ENCODE data around the gene ATP6AP1.
A peak's percentile ranks its signal among the peaks of the same experiment; 100 is the strongest.
"Not testable (repeated sequence)": the region's sequence is repeated elsewhere in the genome, so short reads cannot be mapped to it uniquely, and the experiment has no call there.

Gene ATP6AP1

DNA sequence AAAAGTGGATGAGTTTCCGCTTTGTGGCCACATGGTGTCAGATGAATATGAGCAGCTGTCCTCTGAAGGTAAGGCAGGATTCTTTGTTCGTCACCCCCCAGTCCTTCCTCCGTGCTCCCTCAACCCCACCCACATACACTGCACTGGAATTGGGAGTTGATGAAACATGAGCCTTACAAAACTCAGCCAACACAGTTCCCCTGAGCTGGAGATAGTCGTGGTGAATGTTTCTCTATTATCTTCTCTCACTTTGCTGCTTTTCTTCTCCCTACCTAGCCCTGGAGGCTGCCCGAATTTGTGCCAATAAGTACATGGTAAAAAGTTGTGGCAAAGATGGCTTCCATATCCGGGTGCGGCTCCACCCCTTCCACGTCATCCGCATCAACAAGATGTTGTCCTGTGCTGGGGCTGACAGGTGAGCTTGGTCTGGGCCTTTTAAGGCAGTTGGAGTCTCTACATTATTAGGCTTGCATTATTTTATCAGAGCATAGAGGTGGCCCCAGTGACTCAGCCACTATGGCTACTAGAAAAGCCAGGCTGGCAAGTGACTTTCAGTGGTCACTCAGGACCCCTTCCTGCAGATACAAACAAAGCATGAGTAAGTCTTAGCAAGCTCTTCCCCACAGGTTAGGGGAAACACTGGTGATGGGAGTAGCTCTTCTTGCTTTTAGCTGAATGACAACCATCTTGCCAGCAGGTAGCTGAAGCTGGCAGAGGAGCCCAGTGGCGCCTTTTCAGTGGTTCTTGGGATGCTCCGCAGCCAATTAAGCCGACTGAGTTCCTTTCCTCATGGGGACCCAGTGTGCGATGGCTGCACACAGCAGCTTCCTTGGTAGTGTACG lies 28.7 kb upstream of the ATP6AP1 start:
- DNase-seq, result no peak

DNA sequence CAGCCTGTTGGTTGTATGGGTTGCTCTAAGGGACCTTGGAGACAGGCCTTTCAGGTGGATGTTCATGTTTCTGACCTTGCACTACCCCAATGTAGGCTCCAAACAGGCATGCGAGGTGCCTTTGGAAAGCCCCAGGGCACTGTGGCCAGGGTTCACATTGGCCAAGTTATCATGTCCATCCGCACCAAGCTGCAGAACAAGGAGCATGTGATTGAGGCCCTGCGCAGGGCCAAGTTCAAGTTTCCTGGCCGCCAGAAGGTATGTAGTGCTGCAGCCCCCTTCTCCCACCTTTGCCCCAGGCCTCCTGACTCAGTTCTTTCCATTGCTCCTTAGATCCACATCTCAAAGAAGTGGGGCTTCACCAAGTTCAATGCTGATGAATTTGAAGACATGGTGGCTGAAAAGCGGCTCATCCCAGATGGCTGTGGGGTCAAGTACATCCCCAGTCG lies 28.1 kb upstream of the ATP6AP1 start:
- DNase-seq, result not testable (repeated sequence)

DNA sequence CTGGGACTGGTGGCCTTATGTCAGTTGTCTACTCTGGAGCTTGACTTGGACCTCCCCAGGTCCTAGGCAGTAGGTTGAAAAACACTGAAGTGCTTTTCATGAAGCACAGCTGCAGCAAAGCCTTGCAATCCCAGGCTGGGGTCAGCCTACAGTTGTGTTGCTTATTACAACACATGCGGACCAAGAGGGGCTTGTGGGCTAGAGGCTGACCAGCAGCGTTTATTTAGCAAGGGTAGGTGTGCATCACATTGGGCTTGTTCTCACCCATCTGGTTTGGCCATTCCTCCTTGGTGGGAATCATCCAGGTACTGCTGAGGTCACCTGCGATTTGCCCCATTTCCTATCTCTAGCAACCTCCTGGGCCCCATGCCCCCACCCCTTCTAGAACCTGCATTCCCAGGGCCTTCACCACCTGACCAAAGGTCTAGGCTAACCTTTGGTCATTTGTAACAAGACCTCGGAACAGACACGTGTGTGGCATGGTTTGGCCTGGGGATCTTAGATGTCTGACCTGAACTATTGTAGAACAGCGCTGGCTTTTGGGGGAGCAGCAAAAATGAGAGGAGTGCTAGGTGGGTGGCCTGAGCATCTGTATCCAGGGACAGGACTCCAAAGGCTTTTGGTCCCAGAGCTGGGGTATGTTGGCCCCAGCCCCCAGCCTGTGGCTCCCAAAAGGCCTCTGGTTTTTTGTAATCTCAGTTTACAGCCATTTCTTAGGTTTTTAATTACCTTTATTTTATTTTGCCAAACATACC lies 27.3 kb upstream of the ATP6AP1 start:
- DNase-seq, result no peak

DNA sequence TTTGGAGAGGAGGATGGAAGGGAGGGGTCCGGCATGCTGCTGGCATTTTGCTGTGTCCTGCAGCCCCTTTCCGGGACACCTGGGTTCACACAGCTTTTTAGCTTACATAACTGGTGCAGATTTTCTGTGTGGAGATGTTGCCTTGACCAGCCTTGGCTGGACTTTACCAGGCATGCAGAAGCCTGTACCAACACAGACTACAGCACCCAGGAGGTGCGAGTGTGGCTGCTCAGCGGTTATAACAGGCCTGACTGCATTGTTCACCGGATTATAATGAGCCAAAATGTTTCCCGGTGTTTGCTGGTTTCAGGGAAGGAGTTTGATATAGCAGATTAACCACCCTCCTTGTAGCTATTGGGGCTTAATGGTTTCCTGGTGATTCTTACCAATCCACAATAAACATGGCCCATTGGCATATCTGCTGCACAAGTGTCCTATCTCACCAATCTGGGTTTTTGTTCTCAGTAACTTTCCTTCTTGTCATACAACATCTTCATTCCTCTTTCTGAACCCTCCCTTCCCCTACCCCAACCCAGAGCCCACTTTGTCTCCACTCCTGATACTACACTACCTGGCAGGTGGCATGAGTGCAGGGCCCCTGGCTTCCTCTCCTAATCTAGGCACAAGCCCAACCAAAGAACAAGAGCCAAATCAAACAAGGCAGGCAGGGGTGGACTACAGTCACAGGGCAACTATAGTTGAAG lies 26.4 kb upstream of the ATP6AP1 start:
- DNase-seq, result no peak

DNA sequence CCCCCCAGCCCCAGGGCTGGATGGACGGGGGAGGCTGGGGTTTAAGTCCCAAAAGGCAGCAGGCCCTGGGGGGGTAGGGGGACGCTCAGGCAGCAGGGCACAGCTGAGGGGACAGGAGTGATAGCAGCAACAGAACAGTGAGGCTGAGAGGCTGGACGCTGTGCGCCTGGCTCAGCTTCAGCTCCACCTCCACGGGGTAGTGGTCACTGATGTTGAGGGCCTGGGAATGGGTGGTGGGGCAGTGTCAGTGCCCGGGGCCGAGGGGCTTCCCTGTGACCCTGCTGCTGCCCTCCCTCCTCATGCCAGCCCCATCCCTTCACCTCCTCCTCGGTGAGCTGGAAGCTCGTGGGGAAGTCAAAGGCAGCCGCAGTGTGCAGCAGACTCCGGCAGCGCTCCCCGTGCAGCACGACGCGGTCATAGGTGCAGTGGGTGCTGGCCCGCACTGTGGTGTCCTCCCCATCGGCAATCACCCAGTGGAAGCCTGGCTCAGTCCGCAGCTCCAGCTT lies 25.8 kb upstream of the ATP6AP1 start:
- no peak for DNase-seq

DNA sequence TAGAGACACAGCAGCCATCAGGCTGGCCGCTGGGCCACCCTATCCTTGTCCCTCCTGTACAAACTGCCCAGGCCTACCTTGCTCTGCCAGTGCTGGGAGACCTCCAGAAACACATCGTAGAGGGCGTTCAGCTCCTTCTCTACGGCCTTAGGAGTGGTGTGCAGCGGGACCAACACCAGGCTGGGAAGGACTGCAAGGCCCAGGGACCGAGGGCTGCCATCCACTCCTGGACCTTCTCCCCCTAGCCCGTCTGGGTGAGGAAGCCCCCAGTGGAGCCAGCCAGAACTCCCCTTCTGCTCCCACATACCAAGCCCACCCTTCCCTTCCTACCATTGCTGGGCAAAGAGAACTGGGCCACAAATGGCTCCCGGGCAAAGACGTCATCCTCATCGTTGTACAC lies 25.3 kb upstream of the ATP6AP1 start:
- no peak for DNase-seq

DNA sequence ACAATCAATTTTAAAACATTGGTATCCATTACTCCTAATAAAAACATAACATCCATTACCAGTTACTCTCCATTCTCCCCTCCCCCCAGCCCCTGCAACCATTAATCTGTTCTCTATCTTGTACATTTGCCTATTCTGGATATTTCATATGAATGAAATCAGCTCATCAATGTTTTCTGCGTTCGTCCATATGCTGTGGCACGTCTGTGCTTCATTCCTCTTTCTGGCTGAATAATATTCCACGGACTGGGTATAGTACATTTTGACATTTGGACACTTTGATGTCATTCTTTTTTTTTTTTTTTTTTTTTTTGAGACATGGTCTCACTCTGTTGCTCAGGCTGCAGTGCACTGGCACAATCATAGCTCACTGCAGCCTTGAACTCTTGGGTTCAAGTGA lies 24.6 kb upstream of the ATP6AP1 start:
- no peak for DNase-seq

DNA sequence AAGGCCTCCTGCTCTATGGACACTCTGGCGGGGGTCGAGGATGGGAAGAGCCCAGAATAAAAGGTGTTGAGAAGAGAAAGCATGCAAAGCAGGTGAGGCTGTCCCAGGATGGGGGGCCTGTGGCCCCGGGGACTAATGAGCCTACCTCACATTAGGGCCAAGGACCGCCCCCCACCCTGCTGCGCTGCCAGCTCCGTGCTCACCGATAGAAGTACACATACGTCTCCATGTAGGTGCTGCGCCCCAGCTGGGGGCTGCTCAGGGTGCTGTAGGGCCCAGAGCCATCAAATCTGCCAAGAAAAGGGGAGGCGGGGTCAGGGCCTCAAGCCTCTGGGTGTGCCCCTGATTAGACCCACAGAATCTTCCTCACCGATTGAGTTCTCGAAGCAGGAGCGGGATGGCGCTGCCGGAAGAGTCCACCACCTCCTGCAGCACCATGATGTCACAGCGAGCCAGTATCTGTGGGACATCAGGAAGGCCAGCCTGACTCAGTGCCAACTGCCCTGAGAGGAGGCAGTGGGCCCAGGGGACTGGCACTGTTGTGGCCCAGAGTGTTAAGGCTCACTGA lies 23.8 kb upstream of the ATP6AP1 start:
- no peak for DNase-seq

DNA sequence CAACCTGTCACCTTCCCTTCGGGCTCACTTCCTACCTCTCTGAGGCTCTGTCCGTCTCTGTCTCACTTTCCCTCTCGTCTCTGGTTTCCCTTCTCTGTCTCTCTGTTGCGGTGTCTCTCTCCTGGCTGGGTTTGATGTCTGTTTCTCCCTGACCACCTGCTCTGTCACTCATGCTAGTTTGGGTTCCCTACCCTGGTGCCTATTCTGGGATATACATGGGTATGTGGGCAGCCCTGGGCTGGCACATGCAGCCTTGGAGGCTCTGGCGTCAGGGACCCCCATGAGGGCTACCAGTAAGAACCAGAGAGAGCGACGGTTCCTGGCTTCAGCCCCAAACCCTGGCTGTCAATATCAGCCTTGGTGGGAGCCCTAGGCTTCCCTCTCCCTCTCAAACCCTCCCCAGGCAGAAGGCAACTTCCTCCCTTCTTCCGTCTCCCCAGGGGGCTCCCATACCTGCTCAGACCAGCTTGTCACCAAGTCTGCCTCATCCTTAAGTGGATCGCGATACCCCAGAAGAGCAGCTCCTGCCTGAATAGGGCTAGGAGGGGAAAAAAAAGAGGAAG lies 19.7 kb upstream of the ATP6AP1 start:
- DNase-seq, result no peak

DNA sequence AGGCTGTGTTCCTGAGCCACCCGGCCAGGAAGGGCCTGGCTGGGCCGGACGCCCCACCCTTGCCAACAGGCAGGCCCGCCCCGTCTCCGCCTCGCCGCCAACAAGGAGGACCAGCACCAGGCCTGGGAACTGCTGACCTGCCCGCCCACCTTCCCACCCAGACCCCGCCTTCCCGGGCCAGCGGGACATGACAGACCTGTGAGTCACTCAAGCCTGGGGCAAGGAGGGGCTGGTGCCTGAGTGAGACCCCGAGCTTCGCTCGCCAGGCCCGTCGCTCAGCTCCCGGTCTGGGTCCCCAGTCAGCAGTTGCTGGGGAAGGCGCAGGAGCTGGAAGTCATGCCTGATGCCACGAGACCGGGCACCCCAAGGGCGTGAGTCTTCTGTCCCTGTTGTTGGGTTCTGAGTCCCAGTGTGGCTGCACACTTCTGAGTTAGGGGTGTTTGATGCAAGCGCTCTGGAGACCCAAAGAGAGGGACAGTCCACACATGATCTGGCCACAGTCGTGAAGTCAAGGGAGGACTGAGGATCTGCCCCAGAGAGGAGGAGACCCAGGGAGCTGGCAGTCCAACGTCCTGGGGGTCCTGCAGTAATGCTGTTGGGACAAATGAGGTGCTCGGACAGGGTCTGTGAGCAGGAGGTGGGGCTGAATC lies 19.1 kb upstream of the ATP6AP1 start, which contains the start of gene DNASE1L1:
Gene DNASE1L1 (minus strand): TSS at position 33 of the 650 bp plus-strand sequence. CDS start 3,686 bp downstream, outside the sequence.
- DNase-seq, result no peak

DNA sequence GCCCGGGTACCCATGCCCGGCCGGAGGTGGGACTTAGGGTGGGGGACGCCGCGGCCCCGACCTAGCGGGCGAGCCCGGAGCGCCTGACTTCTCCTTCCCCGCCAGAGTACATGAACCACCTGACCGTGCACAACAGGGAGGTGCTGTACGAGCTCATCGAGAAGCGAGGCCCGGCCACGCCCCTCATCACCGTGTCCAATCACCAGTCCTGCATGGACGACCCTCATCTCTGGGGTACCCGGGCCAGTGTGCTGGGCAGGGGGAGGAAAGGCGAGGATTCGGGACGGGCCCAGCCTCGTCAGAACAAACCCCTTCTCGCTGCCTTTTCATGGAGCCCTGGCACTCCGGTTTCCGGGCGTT lies 16.5 kb upstream of the ATP6AP1 start:
- DNase-seq, result peak; percentile 28

DNA sequence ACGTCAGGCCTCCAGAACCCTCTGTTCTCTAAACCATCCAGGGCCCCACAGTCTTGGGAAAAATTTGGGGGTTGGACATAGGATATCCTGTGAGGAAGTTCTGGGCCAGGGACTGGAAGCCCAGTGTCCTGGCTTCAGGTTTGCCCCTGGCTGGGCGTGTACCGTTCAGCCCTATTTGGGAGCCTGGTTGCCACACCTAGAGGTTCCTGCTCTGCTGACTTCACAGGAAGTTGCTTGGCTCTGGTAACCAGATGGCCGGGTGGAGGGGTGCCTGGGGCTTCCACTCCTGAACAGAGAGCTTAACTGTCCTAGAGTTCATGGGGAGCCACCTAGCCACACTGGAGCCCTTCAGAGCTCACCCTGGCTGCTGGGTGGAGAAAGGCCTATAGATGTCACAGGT lies 16.0 kb upstream of the ATP6AP1 start:
- DNase-seq, result no peak

DNA sequence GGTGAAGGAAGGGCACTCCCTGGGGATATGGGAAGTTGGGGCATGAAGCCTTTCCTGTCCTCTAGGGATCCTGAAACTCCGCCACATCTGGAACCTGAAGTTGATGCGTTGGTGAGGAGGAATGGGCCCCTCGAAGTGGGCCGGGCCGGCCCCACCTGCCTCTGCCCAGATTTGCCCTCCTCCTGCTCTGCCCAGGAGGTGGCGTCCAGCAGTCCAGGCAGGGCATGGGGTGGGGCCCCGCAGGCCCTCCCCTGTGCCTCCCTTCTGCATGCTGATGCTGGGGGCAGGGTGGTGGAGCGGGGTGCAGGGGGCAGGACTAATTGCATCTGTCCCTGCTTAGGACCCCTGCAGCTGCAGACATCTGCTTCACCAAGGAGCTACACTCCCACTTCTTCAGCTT lies 15.3 kb upstream of the ATP6AP1 start:
- DNase-seq, result no peak

DNA sequence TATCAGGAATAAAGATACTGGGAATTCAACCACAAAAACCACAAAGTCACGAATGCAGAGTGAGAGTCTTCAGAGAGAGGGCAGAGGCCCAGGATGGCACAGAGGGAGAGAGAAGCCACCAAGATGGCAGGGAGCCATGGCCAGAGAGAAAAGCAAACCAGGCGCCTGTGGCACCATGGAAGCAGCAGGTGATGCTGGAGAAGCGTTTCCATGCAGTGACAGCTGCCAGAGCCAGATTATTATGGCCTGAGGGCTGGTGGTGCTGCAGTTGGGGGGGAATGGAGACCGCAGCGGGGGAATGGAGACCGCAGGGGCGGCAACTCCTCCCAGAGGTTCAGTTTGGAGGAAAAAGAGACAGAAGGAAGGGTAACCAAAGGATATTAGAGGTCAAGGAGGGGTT lies 11.3 kb upstream of the ATP6AP1 start:
- DNase-seq, result peak; percentile 10

DNA sequence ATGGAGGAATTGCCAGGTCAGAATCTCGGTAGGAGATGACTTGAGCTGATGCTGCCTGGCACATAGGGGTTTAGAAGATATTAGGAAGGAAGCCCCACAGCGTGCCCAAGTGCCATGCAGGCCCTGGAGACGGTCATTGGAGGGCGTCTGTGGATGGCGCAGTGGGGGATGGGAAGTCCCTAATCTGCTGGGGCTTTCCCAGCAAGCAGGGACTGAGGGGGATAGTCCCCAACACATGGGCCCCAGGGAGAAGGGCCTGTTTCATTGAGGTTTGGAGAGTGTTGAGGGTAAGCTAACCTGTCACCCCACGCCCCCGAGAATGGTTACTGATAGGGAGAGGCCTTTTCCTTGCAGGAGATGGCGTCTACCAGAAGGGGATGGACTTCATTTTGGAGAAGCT lies 9.3 kb upstream of the ATP6AP1 start:
- no peak for DNase-seq

DNA sequence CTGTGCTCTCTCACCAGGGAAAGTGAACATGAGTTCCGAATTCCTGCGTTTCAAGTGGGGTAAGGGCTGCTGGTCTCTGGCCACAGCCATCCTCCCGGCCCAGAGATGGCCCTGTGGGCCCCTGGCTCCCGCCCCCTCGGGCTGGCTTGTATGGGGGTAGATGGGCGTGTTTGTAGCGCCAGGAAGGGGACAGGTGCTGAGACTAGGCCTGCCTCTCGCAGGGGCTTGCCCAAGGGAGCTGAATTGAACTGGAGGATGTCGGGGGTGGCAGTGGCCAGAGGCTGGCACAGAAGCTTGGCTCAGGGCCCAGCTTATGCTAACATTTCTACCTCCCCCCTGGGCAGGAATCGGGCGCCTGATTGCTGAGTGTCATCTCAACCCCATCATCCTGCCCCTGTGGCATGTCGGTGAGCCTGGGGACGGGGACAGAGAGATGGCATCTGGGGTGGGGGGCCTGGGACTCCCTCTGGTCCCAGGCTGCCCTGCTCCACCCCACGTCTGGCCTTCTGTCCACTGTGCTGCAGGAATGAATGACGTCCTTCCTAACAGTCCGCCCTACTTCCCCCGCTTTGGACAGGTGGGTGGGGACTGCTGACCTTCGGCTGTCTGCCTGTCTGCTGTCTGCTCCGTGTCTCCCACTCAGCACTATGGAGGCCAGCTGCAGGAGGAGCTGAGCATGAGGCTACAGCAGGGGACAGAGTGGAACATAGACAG lies 8.6 kb upstream of the ATP6AP1 start:
- peak; percentile 48 for DNase-seq

DNA sequence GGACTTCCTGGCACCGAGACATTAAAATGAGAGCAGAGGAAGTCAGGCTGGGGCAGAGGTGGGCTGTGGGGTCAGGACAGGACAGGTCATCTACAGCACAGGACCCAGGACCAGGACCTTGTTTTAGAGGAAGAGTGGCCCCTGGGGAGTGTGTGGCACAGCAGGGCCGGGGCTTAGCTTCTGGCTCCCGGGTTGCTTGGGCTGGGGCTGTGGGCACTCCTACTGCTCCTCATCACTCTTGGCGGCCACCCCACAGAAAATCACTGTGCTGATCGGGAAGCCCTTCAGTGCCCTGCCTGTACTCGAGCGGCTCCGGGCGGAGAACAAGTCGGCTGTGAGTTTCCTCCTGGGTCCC lies 8.1 kb upstream of the ATP6AP1 start:
- DNase-seq, result no peak

DNA sequence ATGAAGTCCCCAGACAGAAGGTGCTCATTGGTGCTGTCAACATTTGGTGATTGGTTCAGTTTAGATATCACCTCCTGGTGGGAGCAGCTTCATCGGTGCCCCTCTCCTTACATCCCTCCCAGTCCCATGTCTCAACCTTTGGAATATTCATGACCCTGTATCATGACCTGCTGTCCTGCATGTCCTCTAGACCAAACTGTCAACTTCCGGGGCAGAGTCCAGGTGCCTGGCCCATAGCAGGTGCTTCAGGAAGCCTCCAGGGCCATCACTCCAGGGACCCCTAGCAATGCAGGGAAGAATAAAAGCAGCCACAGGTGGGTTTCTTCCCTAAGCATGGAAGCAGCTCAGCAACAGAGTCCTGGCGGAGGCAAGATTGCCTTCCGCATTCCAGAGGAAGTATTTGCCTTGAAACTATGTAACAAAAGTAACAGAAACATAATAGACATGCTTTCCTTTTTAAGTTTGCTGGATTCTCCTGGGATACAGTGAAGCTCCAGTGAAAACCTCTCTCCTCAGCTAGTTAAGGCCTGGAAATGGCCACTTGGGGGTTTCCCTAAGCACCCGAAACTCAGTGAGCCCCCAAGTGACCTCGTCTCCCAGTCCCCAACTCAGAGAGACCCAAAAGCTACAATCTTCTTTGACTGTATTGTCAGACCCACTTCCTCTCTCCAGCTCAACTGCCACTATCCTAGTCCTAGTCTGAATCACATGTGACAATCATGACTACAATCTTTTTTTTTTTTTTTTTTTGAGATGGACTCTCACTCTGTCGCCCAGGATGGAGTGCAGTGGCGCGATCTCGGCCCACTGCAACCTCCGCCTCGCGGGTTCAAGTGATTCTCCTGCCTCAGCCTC lies 1.3 kb upstream of the ATP6AP1 start:
- no peak for DNase-seq

DNA sequence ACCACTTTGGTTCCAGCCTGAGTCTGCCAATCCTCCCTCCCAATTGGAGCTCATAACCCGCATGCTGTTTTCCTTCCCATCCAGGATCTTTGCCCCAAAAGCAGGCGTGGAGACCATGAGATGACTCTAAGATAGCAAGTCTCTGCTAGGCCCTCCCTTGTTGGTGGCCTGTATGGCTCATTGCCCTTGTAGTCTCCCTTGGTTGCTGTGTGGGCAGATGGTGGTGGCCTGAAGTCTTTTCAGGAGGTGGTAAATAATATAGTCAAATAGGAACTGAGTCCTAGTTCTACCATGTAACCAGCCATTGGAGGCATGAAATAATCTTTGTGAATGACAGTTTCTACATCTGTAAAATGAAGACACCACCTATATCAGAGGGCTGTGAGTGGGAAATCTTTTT lies 1.2 kb downstream of the ATP6AP1 start:
- no peak for DNase-seq

DNA sequence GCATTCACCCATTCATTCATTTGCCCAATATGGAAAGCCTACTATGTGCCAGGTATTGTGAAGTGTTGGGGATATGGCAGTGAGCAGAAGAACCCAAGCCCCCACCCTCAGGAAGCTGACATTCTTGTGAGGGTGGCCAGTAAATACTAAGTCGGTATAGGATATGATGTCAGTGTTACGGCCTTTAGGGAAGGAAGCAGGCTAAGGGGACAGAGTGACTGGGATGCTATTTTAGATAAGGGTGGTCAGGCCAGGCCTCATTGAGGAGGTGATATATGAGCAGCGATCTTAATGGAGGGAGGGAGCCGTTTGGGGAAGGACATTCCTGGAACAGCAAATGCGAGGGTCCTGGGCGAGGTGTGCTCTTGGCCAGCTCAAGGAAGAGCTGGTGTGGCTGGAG lies 2.0 kb downstream of the ATP6AP1 start:
- DNase-seq, result no peak

DNA sequence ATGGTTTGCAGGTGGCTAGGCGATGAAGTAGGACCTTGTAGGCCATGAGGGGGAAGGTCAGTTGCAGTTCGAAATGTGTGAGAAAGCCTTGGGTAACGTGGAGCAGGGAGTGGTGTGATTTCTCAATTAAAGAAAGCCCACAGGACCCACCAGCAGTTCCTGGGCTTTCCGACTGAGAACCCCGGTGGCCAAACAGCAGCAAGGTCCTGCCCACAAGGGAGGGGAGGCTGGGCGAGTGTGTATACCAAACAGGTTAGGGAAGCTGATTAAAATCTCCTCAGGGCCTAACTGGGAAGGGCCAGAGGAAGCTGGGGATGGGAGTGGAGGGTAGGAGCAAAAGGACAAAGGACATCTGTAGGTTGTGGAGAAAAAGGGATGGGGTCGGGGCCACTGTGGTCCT lies 2.4 kb downstream of the ATP6AP1 start:
- no peak for DNase-seq
